SK-N-SH treated with all-trans-retinoic acid at 6 μM for 48 hours (cell line): ENCODE results near the gene CENPE.

Experiments used
- ATAC-seq: fragments of 200-7000 bp; cut with Tn5 transposase; 3 replicates; pipeline ENCODE4 v1.9.1; 2020; ENCODE audit warnings: mild to moderate bottlenecking, moderate library complexity
- ARNTL ChIP-seq: fragments of 450-650 bp; formaldehyde crosslinking; IDR thresholded peaks from 2 replicates; pipeline ENCODE4 v1.5.0; 2020; ENCODE audit warnings: low read depth, mild to moderate bottlenecking, moderate library complexity, borderline replicate concordance
- BACH2 ChIP-seq: fragments of 250-450 bp; sonication (Bioruptor Pico); IDR thresholded peaks from 2 replicates; pipeline ENCODE4 v1.9.0; 2021; ENCODE audit warnings: mild to moderate bottlenecking, borderline replicate concordance
- CSDC2 ChIP-seq: fragments of 250-450 bp; sonication (Bioruptor Pico); IDR thresholded peaks from 2 replicates; pipeline ENCODE4 v1.5.0; 2020; ENCODE audit warnings: mild to moderate bottlenecking, moderate library complexity
- ESRRG ChIP-seq: fragments of 250-450 bp; sonication (Bioruptor Pico); IDR thresholded peaks from 2 replicates; pipeline ENCODE4 v1.6.1; 2021; ENCODE audit warnings: mild to moderate bottlenecking
- GLIS3 ChIP-seq: fragments of 250-450 bp; sonication (Bioruptor Pico); IDR thresholded peaks from 2 replicates; pipeline ENCODE4 v1.5.0; 2020; ENCODE audit warnings: mild to moderate bottlenecking, moderate library complexity
- ISL1 ChIP-seq: fragments of 250-450 bp; sonication (Bioruptor Pico); IDR thresholded peaks from 2 replicates; pipeline ENCODE4 v2.1.2; 2022; ENCODE audit warnings: mild to moderate bottlenecking, moderate library complexity
- OSR1 ChIP-seq: fragments of 250-450 bp; sonication (Bioruptor Pico); IDR thresholded peaks from 2 replicates; pipeline ENCODE4 v1.8.0; 2022; ENCODE audit warnings: moderate library complexity, mild to moderate bottlenecking, inconsistent platforms
- PPARA ChIP-seq: fragments of 250-450 bp; sonication (Bioruptor Pico); IDR thresholded peaks from 2 replicates; pipeline ENCODE4 v1.5.0; 2020; ENCODE audit warnings: mild to moderate bottlenecking, borderline replicate concordance
- SNAI2 ChIP-seq: fragments of 250-450 bp; sonication (Bioruptor Pico); IDR thresholded peaks from 2 replicates; pipeline ENCODE4 v1.5.0; 2020; ENCODE audit warnings: mild to moderate bottlenecking, moderate library complexity
- TCF4 ChIP-seq: fragments of 250-450 bp; sonication (Bioruptor Pico); IDR thresholded peaks from 2 replicates; pipeline ENCODE4 v1.8.0; 2021; ENCODE audit warnings: mild to moderate bottlenecking, moderate library complexity, borderline replicate concordance
- TOX ChIP-seq: fragments of 250-450 bp; sonication (Bioruptor Pico); IDR thresholded peaks from 2 replicates; pipeline ENCODE4 v1.8.0; 2021; ENCODE audit warnings: mild to moderate bottlenecking, moderate library complexity, borderline replicate concordance
- ZC3H10 ChIP-seq: fragments of 250-450 bp; sonication (Bioruptor Pico); IDR thresholded peaks from 2 replicates; pipeline ENCODE4 v1.5.1; 2021; ENCODE audit warnings: mild to moderate bottlenecking, moderate library complexity
- ZFP3 ChIP-seq: fragments of 250-450 bp; sonication (Bioruptor Pico); IDR thresholded peaks from 2 replicates; pipeline ENCODE4 v1.5.0; 2020; ENCODE audit warnings: mild to moderate bottlenecking, moderate library complexity
- ZFP30 ChIP-seq: fragments of 450-650 bp; formaldehyde crosslinking; IDR thresholded peaks from 2 replicates; pipeline ENCODE4 v1.5.0; 2022; ENCODE audit warnings: mild to moderate bottlenecking, moderate library complexity
- ZNF565 ChIP-seq: fragments of 450-650 bp; formaldehyde crosslinking; conservative IDR thresholded peaks from 2 replicates; pipeline ENCODE4 v1.5.0; 2020; ENCODE audit warnings: low read depth, mild to moderate bottlenecking, moderate library complexity
- ZNF70 ChIP-seq: fragments of 450-650 bp; formaldehyde crosslinking; IDR thresholded peaks from 2 replicates; pipeline ENCODE4 v1.5.0; 2020; ENCODE audit warnings: mild to moderate bottlenecking, moderate library complexity
- ZNF8 ChIP-seq: fragments of 450-650 bp; formaldehyde crosslinking; IDR thresholded peaks from 2 replicates; pipeline ENCODE4 v1.5.0; 2020; ENCODE audit warnings: mild to moderate bottlenecking, moderate library complexity
- TF ChIP-seq, protein P1 (sequence below): fragments of 250-450 bp; sonication (Bioruptor Pico); IDR thresholded peaks from 2 replicates; pipeline ENCODE4 v1.5.1; 2021; ENCODE audit warnings: mild to moderate bottlenecking, moderate library complexity
- TF ChIP-seq, protein P2 (sequence below): fragments of 250-450 bp; sonication (Bioruptor Pico); IDR thresholded peaks from 2 replicates; pipeline ENCODE4 v1.8.0; 2021; ENCODE audit warnings: low read depth, mild to moderate bottlenecking, moderate library complexity, borderline replicate concordance
- TF ChIP-seq, protein P3 (sequence below): fragments of 250-450 bp; sonication (Bioruptor Pico); IDR thresholded peaks from 2 replicates; pipeline ENCODE4 v1.5.1; 2020; ENCODE audit warnings: low read depth, mild to moderate bottlenecking, moderate library complexity
- TF ChIP-seq, protein P4 (sequence below): fragments of 250-450 bp; sonication (Bioruptor Pico); IDR thresholded peaks from 2 replicates; pipeline ENCODE4 v1.8.0; 2020; ENCODE audit warnings: mild to moderate bottlenecking, moderate library complexity, borderline replicate concordance
- TF ChIP-seq, protein P5 (sequence below): fragments of 250-450 bp; sonication (Bioruptor Pico); IDR thresholded peaks from 2 replicates; pipeline ENCODE4 v1.5.0; 2020; ENCODE audit warnings: mild to moderate bottlenecking, moderate library complexity

CENPE gene

DNA sequence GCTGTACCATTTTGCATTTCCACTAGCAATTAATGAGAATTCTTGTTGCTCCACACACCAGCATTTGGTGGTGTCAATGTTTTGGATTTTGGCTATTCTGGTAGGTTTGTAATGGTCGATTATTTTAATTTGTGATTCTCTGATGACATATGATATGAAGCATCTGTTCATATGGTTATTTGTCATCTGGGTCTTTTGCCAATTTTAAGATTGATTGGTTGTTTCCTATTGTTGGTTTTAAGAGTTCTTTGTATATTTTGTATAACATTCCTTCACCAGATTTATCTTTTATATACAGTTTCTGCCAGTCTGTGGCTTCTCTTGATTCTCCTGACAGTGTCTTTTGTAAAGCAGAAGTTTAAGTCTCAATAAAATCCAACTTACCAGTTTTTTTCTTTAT is 80.0 kb downstream of the CENPE start:
- no peak for ATAC-seq

DNA sequence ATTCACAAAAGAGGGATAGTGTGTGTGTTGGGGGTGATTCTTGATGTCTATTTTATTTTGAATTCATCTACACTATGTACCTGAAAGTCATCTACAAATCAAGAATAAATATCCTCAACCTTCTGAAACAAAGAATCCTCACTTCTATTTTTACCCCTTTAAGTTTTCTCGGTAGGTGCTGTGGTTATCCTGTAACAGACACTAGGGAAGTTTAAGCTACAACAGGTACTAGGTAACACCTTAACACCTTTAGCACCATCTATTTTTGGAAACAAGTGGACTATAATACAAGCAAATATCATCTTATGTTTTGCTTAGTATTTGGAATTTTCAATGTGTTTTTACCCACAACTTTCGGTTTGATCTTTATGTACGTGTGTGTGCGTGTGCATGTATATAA is 86.5 kb downstream of the CENPE start:
- no peak for TF ChIP-seq TCF4 (CRISPR knock-in tag)
- TF ChIP-seq, protein P1, sequence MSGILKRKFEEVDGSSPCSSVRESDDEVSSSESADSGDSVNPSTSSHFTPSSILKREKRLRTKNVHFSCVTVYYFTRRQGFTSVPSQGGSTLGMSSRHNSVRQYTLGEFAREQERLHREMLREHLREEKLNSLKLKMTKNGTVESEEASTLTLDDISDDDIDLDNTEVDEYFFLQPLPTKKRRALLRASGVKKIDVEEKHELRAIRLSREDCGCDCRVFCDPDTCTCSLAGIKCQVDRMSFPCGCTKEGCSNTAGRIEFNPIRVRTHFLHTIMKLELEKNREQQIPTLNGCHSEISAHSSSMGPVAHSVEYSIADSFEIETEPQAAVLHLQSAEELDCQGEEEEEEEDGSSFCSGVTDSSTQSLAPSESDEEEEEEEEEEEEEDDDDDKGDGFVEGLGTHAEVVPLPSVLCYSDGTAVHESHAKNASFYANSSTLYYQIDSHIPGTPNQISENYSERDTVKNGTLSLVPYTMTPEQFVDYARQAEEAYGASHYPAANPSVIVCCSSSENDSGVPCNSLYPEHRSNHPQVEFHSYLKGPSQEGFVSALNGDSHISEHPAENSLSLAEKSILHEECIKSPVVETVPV, result no peak
- TF ChIP-seq ZNF8 (CRISPR knock-in tag), result no peak
- TF ChIP-seq, protein P2, sequence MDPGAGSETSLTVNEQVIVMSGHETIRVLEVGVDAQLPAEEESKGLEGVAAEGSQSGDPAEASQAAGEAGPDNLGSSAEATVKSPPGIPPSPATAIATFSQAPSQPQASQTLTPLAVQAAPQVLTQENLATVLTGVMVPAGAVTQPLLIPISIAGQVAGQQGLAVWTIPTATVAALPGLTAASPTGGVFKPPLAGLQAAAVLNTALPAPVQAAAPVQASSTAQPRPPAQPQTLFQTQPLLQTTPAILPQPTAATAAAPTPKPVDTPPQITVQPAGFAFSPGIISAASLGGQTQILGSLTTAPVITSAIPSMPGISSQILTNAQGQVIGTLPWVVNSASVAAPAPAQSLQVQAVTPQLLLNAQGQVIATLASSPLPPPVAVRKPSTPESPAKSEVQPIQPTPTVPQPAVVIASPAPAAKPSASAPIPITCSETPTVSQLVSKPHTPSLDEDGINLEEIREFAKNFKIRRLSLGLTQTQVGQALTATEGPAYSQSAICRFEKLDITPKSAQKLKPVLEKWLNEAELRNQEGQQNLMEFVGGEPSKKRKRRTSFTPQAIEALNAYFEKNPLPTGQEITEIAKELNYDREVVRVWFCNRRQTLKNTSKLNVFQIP (CRISPR knock-in tag), result no peak
- TF ChIP-seq, protein P3, sequence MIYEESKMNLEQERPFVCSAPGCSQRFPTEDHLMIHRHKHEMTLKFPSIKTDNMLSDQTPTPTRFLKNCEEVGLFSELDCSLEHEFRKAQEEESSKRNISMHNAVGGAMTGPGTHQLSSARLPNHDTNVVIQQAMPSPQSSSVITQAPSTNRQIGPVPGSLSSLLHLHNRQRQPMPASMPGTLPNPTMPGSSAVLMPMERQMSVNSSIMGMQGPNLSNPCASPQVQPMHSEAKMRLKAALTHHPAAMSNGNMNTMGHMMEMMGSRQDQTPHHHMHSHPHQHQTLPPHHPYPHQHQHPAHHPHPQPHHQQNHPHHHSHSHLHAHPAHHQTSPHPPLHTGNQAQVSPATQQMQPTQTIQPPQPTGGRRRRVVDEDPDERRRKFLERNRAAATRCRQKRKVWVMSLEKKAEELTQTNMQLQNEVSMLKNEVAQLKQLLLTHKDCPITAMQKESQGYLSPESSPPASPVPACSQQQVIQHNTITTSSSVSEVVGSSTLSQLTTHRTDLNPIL (CRISPR knock-in tag), result no peak
- no peak for TF ChIP-seq ARNTL (CRISPR knock-in tag)
- TF ChIP-seq OSR1 (CRISPR knock-in tag), result no peak
- TF ChIP-seq BACH2 (CRISPR knock-in tag), result no peak
- TF ChIP-seq ZFP3 (CRISPR knock-in tag), result no peak
- no peak for ATAC-seq

More for the DNA sequence above, 80.0 kb downstream of the CENPE start:
- TF ChIP-seq OSR1 (CRISPR knock-in tag), result no peak
- no peak for TF ChIP-seq ZNF70
- no peak for TF ChIP-seq ARNTL (CRISPR knock-in tag)
- TF ChIP-seq, protein P1, result no peak
- TF ChIP-seq ZFP3 (CRISPR knock-in tag), result no peak
- TF ChIP-seq, protein P4, sequence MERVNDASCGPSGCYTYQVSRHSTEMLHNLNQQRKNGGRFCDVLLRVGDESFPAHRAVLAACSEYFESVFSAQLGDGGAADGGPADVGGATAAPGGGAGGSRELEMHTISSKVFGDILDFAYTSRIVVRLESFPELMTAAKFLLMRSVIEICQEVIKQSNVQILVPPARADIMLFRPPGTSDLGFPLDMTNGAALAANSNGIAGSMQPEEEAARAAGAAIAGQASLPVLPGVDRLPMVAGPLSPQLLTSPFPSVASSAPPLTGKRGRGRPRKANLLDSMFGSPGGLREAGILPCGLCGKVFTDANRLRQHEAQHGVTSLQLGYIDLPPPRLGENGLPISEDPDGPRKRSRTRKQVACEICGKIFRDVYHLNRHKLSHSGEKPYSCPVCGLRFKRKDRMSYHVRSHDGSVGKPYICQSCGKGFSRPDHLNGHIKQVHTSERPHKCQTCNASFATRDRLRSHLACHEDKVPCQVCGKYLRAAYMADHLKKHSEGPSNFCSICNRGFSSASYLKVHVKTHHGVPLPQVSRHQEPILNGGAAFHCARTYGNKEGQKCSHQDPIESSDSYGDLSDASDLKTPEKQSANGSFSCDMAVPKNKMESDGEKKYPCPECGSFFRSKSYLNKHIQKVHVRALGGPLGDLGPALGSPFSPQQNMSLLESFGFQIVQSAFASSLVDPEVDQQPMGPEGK, result no peak
- TF ChIP-seq, protein P3 (CRISPR knock-in tag), result no peak
- TF ChIP-seq TCF4 (CRISPR knock-in tag), result no peak
- no peak for TF ChIP-seq TOX (CRISPR knock-in tag)
- TF ChIP-seq CSDC2, result no peak
- TF ChIP-seq, protein P2 (CRISPR knock-in tag), result no peak
- TF ChIP-seq ZC3H10 (CRISPR knock-in tag), result no peak
- no peak for TF ChIP-seq ESRRG (CRISPR knock-in tag)
- no peak for TF ChIP-seq GLIS3 (CRISPR knock-in tag)

DNA sequence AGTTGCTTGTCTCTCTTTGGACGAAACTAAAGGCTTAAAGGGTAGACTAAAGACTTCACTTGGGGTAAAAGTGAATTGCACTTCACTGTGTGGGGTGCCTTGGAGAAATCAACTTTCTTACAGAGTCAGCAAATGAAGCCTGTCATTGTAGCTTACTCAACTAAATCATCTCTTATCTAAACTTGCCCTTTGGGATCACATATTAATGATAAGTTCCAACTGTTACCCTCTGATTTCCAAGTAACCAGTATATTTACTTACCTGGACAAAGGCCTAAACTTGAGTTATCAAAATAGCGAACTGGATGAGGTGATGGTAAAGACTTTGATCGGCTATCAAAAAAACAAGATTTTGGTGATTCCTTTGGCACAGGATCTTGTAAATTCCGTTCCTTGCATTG is 89.6 kb downstream of the CENPE start:
- ATAC-seq, result no peak
- no peak for TF ChIP-seq ESRRG (CRISPR knock-in tag)
- no peak for TF ChIP-seq TCF4 (CRISPR knock-in tag)
- no peak for TF ChIP-seq SNAI2 (CRISPR knock-in tag)
- TF ChIP-seq TOX (CRISPR knock-in tag), result no peak
- TF ChIP-seq ZFP3 (CRISPR knock-in tag), result no peak
- TF ChIP-seq CSDC2, result no peak
- TF ChIP-seq, protein P1, result no peak
- TF ChIP-seq ZFP30 (CRISPR knock-in tag), result no peak
- TF ChIP-seq, protein P5, sequence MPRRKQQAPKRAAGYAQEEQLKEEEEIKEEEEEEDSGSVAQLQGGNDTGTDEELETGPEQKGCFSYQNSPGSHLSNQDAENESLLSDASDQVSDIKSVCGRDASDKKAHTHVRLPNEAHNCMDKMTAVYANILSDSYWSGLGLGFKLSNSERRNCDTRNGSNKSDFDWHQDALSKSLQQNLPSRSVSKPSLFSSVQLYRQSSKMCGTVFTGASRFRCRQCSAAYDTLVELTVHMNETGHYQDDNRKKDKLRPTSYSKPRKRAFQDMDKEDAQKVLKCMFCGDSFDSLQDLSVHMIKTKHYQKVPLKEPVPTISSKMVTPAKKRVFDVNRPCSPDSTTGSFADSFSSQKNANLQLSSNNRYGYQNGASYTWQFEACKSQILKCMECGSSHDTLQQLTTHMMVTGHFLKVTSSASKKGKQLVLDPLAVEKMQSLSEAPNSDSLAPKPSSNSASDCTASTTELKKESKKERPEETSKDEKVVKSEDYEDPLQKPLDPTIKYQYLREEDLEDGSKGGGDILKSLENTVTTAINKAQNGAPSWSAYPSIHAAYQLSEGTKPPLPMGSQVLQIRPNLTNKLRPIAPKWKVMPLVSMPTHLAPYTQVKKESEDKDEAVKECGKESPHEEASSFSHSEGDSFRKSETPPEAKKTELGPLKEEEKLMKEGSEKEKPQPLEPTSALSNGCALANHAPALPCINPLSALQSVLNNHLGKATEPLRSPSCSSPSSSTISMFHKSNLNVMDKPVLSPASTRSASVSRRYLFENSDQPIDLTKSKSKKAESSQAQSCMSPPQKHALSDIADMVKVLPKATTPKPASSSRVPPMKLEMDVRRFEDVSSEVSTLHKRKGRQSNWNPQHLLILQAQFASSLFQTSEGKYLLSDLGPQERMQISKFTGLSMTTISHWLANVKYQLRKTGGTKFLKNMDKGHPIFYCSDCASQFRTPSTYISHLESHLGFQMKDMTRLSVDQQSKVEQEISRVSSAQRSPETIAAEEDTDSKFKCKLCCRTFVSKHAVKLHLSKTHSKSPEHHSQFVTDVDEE (CRISPR knock-in tag), result no peak
- TF ChIP-seq ZNF565 (CRISPR knock-in tag), result no peak
- TF ChIP-seq ZNF70, result no peak
- no peak for TF ChIP-seq ISL1 (CRISPR knock-in tag)
- no peak for TF ChIP-seq PPARA (CRISPR knock-in tag)
